HCT116 (cell line): ENCODE data around the gene ASIC5. TPM values are rescaled to one million over a fixed set of nuclear protein-coding genes. Genes with fewer than 3 reads are reported as not detected.

Experiments used
- ATAC-seq: fragments of 200-7000 bp; cut with Tn5 transposase; 2 replicates; pipeline ENCODE4 v1.9.1; 2020; ENCODE audit warnings: mild to moderate bottlenecking, moderate library complexity
- BruUV-seq: library from RNA; stranded (reverse); fragments of 400-500 nt; replicated peaks from 2 replicates; lab custom pipeline; 2021; lab: Mats Ljungman, UMichigan
- CTCF ChIA-PET: fragments of 300-600 bp; sonication (Branson Sonifier 250); formaldehyde crosslinking; loops from one replicate; lab custom pipeline; 2021; ENCODE audit warnings: antibody characterized with exemption; lab: Charles Lee
- POLR2A ChIA-PET: fragments of 300-600, 350-600 bp; sonication (Branson Sonifier 250); formaldehyde crosslinking; loops from one replicate; lab custom pipeline; 2021; ENCODE audit warnings: antibody characterized with exemption; lab: Charles Lee
- RAD21 ChIA-PET, 2 experiments: fragments of 300-600 bp; sonication (Branson Sonifier 250); formaldehyde crosslinking; loops; one replicate each; lab custom pipeline; 2023; ENCODE audit warnings: low total read pairs in 2 of 2; ENCODE audit not compliant: uncharacterized antibody in 2 of 2, unreplicated experiment in 2 of 2, low non-redundant PET in 1 of 2; lab: Charles Lee
- DNase-seq: peaks from one replicate; pipeline ENCODE4 v3.0.0-alpha.2; 2010; ENCODE audit warnings: low read depth, low spot score
- H2AFZ ChIP-seq: fragments of 200-600 bp; shearing (Covaris generic), sonication (generic); 2 replicates; pipeline ENCODE4 v1.6.1; 2017; ENCODE audit warnings: low read depth, mixed run types, mixed read lengths, antibody characterized with exemption, low read length; ENCODE audit not compliant: poor library complexity, severe bottlenecking
- H3K27ac ChIP-seq: 2 replicates; pipeline ENCODE4 v1.5.1; 2012; ENCODE audit warnings: low read depth, low read length
- H3K27me3 ChIP-seq: fragments of 200-600 bp; sonication (generic); 2 replicates; pipeline ENCODE4 v1.6.1; 2016; ENCODE audit warnings: mixed run types, low read length, mixed read lengths; ENCODE audit not compliant: insufficient read depth
- H3K36me3 ChIP-seq, 2 experiments: fragments of 200-500 bp in 1 of 2; fragments of 200-600 bp in 1 of 2; sonication (Bioruptor generic) in 1 of 2; sonication (generic) in 1 of 2; 2 replicates each; pipeline versions ENCODE4 v1.5.1 to v1.6.1; 2014 to 2016; ENCODE audit warnings: low read length in 2 of 2, inconsistent platforms in 1 of 2, mixed read lengths in 1 of 2, mixed run types in 1 of 2; ENCODE audit not compliant: insufficient read depth in 2 of 2, control insufficient read depth in 1 of 2
- H3K4me1 ChIP-seq, 2 experiments: fragments of 200-600 bp in 1 of 2; sonication (generic) in 1 of 2; 2 replicates each; pipeline versions ENCODE4 v1.5.1 to v1.6.1; 2012 to 2017; ENCODE audit warnings: low read length in 2 of 2, inconsistent platforms in 1 of 2, mild to moderate bottlenecking in 1 of 2, mixed read lengths in 1 of 2, mixed run types in 1 of 2, moderate library complexity in 1 of 2; ENCODE audit not compliant: insufficient read depth in 2 of 2, control insufficient read depth in 1 of 2
- H3K4me2 ChIP-seq: fragments of 200-600 bp; sonication (generic); 2 replicates; pipeline ENCODE4 v1.6.1; 2017; ENCODE audit warnings: mixed run types, low read length, mixed read lengths
- H3K4me3 ChIP-seq, 2 experiments: fragments of 200-600 bp in 1 of 2; sonication (generic) in 1 of 2; replicated peaks in 1 of 2; 2 replicates each; pipeline ENCODE4 v1.5.1; 2011 to 2016; ENCODE audit warnings: low read length in 2 of 2, control low read depth in 1 of 2, low read depth in 1 of 2, mild to moderate bottlenecking in 1 of 2, mixed read lengths in 1 of 2, mixed run types in 1 of 2
- H3K79me2 ChIP-seq: fragments of 200-600 bp; sonication (generic); 2 replicates; pipeline ENCODE4 v1.6.1; 2017; ENCODE audit warnings: mild to moderate bottlenecking, mixed run types, low read length, moderate library complexity, mixed read lengths; ENCODE audit not compliant: insufficient read depth
- H3K9ac ChIP-seq: fragments of 200-600 bp; sonication (generic); 2 replicates; pipeline ENCODE4 v1.6.1; 2016; ENCODE audit warnings: low read length, mixed read lengths
- H3K9me2 ChIP-seq: fragments of 200-600 bp; sonication (generic), shearing (Covaris generic); 2 replicates; pipeline ENCODE4 v1.6.1; 2017; ENCODE audit warnings: mixed run types, mild to moderate bottlenecking, moderate library complexity; ENCODE audit not compliant: insufficient read depth
- H3K9me3 ChIP-seq, 2 experiments: fragments of 200-500 bp in 1 of 2; fragments of 200-600 bp in 1 of 2; sonication (Bioruptor generic) in 1 of 2; sonication (generic) in 1 of 2; 2 replicates each; pipeline ENCODE4 v1.6.1; 2014 to 2017; ENCODE audit warnings: low read length in 2 of 2, mixed read lengths in 2 of 2, inconsistent platforms in 1 of 2, low read depth in 1 of 2, mild to moderate bottlenecking in 1 of 2, mixed run types in 1 of 2, moderate library complexity in 1 of 2; ENCODE audit not compliant: control insufficient read depth in 1 of 2, insufficient read depth in 1 of 2
- H4K20me1 ChIP-seq: fragments of 200-600 bp; sonication (generic), shearing (Covaris generic); 2 replicates; pipeline ENCODE4 v1.6.1; 2017; ENCODE audit warnings: mixed run types, mild to moderate bottlenecking, moderate library complexity; ENCODE audit not compliant: insufficient read depth
- ELF1 ChIP-seq: IDR thresholded peaks from 2 replicates; pipeline ENCODE4 v1.6.1; 2012; ENCODE audit warnings: low read depth, borderline replicate concordance
- JUND ChIP-seq: IDR thresholded peaks from 2 replicates; pipeline ENCODE4 v1.6.1; 2012
- POLR2AphosphoS5 ChIP-seq: IDR thresholded peaks from 2 replicates; pipeline ENCODE4 v1.6.1; 2011; ENCODE audit warnings: mild to moderate bottlenecking, low read depth, low read length, moderate library complexity
- SIN3A ChIP-seq: IDR thresholded peaks from 2 replicates; pipeline ENCODE4 v1.6.1; 2012; ENCODE audit warnings: low read depth
- SP1 ChIP-seq: IDR thresholded peaks from 2 replicates; pipeline ENCODE4 v1.6.1; 2012; ENCODE audit warnings: low read depth
- SRF ChIP-seq: IDR thresholded peaks from 2 replicates; pipeline ENCODE4 v1.6.1; 2012; ENCODE audit warnings: low read depth
- TCF7L2 ChIP-seq: IDR thresholded peaks from 2 replicates; pipeline ENCODE4 v1.7.0; 2011; ENCODE audit warnings: borderline replicate concordance, inconsistent platforms; ENCODE audit not compliant: insufficient read depth, insufficient read length; ENCODE audit errors: extremely low read depth
- YY1 ChIP-seq: IDR thresholded peaks from 2 replicates; pipeline ENCODE4 v1.6.1; 2011; ENCODE audit warnings: low read length, low read depth, moderate library complexity, mild to moderate bottlenecking; ENCODE audit not compliant: insufficient replicate concordance; ENCODE audit errors: extremely low read depth
- ZFX ChIP-seq: fragments of 450-650 bp; IDR thresholded peaks from 2 replicates; pipeline ENCODE4 v1.6.1; 2017
- intact Hi-C: fragments of 100-400 bp; cut with micrococcal nuclease; formaldehyde crosslinking; loops from 2 replicates; pipeline ENCODE4 v1.10.0; 2022
- total RNA-seq: library from RNA; stranded (reverse); gene quantifications from one replicate; pipeline ENCODE4 v1.2.1, GENCODE V29; 2021; ENCODE audit not compliant: unreplicated experiment
- TF ChIP-seq, protein P1 (sequence below): IDR thresholded peaks from 2 replicates; pipeline ENCODE4 v1.6.1; 2012; ENCODE audit warnings: low read depth
- TF ChIP-seq, protein P2 (sequence below): IDR thresholded peaks from 2 replicates; pipeline ENCODE4 v1.6.1; 2012
- TF ChIP-seq, protein P3 (sequence below): IDR thresholded peaks from 2 replicates; pipeline ENCODE4 v1.6.1; 2012
- TF ChIP-seq, protein P4 (sequence below): IDR thresholded peaks from 2 replicates; pipeline ENCODE4 v1.6.1; 2011; ENCODE audit warnings: mild to moderate bottlenecking, low read length, moderate library complexity; ENCODE audit not compliant: insufficient replicate concordance; ENCODE audit errors: extremely low read depth

Gene ASIC5
- total RNA-seq, 1 experiment from 2014 or later: not detected

DNA sequence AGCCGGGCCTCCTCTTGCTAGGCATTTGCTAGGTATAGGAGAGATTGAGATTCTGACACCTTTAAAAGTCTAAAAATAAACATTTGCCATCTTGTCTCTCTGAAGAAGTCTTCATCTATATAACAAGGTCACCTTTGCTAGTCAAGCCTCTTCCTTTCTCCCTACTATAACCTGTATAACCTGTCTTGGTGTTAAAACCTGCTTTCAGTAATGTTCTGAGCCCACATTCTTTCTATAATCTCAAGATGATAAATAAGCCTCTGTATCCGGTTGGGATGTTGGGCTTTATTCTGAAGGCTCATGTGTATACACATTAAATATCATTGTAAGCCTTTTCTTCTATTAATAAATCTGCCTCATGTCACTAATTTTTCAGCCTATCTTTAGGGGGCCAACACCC is 10.2 kb downstream of the ASIC5 start (continued):
- TF ChIP-seq, protein P1, sequence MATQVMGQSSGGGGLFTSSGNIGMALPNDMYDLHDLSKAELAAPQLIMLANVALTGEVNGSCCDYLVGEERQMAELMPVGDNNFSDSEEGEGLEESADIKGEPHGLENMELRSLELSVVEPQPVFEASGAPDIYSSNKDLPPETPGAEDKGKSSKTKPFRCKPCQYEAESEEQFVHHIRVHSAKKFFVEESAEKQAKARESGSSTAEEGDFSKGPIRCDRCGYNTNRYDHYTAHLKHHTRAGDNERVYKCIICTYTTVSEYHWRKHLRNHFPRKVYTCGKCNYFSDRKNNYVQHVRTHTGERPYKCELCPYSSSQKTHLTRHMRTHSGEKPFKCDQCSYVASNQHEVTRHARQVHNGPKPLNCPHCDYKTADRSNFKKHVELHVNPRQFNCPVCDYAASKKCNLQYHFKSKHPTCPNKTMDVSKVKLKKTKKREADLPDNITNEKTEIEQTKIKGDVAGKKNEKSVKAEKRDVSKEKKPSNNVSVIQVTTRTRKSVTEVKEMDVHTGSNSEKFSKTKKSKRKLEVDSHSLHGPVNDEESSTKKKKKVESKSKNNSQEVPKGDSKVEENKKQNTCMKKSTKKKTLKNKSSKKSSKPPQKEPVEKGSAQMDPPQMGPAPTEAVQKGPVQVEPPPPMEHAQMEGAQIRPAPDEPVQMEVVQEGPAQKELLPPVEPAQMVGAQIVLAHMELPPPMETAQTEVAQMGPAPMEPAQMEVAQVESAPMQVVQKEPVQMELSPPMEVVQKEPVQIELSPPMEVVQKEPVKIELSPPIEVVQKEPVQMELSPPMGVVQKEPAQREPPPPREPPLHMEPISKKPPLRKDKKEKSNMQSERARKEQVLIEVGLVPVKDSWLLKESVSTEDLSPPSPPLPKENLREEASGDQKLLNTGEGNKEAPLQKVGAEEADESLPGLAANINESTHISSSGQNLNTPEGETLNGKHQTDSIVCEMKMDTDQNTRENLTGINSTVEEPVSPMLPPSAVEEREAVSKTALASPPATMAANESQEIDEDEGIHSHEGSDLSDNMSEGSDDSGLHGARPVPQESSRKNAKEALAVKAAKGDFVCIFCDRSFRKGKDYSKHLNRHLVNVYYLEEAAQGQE: no peak
- TF ChIP-seq SIN3A (no peak), TCF7L2 (no peak)
- TF ChIP-seq, protein P2, sequence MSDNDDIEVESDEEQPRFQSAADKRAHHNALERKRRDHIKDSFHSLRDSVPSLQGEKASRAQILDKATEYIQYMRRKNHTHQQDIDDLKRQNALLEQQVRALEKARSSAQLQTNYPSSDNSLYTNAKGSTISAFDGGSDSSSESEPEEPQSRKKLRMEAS: no peak

DNA sequence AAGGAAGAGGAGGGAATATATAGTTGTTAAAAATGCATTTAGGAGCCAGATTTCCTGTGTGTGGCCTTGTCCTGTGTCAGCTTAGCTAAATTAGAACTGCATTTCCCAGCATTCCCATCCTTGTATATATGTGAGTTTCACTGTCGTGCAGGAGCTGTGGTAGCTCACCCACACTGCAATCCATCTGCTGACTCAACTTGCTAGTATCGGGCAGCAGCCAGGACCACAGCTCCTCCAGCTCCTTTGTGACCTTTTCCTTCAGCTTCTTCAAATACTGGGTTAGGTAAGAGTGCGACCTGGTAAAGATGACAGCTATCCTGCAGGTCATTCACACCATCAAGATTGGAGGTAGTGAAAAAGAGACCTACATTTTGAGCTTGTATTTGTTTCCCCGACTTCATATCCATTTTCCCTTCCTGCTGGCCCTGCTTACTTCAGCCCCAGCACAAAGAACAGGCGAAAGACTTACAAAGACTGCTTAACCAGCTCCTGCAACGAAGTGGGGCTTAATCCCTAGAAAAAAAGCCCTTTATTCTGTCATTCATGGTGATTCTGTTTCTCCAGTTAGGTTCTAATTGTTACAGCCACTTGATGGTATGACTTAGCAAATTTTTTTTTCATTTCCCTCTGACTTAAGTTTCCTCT is 11.4 kb downstream of the ASIC5 start:
- BruUV-seq: no TSS peak
- no peaks in the 10 kb centered on the region for H3K9me3 ChIP-seq
- ChIA-PET CTCF (no interaction called here), POLR2A (no interaction called here), RAD21 (no interaction called here)
- H3K4me2 ChIP-seq: no peak overlapping the region
- intact Hi-C loops: no loop called here
- no peak overlapping the region for H2AFZ ChIP-seq
- no peaks in the 10 kb centered on the region for H3K27me3 ChIP-seq
- no peaks in the 10 kb centered on the region for H3K79me2 ChIP-seq
- DNase-seq: no peak
- no peak overlapping the region for H3K27ac ChIP-seq
- H3K4me1 ChIP-seq: no peaks in the 10 kb centered on the region
- no peak for ATAC-seq
- no peak for TF ChIP-seq JUND
- no peak for TF ChIP-seq SP1
- TF ChIP-seq, protein P3, sequence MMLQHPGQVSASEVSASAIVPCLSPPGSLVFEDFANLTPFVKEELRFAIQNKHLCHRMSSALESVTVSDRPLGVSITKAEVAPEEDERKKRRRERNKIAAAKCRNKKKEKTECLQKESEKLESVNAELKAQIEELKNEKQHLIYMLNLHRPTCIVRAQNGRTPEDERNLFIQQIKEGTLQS: no peak
- no peak for TF ChIP-seq ZFX
- TF ChIP-seq POLR2AphosphoS5: no peak
- no peak for TF ChIP-seq SIN3A
- no peak for TF ChIP-seq YY1
- TF ChIP-seq, protein P4, sequence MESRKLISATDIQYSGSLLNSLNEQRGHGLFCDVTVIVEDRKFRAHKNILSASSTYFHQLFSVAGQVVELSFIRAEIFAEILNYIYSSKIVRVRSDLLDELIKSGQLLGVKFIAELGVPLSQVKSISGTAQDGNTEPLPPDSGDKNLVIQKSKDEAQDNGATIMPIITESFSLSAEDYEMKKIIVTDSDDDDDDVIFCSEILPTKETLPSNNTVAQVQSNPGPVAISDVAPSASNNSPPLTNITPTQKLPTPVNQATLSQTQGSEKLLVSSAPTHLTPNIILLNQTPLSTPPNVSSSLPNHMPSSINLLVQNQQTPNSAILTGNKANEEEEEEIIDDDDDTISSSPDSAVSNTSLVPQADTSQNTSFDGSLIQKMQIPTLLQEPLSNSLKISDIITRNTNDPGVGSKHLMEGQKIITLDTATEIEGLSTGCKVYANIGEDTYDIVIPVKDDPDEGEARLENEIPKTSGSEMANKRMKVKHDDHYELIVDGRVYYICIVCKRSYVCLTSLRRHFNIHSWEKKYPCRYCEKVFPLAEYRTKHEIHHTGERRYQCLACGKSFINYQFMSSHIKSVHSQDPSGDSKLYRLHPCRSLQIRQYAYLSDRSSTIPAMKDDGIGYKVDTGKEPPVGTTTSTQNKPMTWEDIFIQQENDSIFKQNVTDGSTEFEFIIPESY: no peak
- no peak for TF ChIP-seq SRF
- TF ChIP-seq, protein P1: no peak
- no peak for TF ChIP-seq ELF1
- H3K9ac ChIP-seq: no peak overlapping the region
- H3K4me3 ChIP-seq: no peak overlapping the region
- H3K36me3 ChIP-seq: no peaks in the 10 kb centered on the region
- H4K20me1 ChIP-seq: no peaks in the 10 kb centered on the region
- no peaks in the 10 kb centered on the region for H3K9me2 ChIP-seq
